T-helper 1 cell (primary cell): ENCODE data around the gene PSKH1.

Source experiments
- DNase-seq, 5 donors: peaks; one replicate each; pipeline ENCODE4 v3.0.0-alpha.2; 2012 to 2020

The PSKH1 gene

GRCh38 chr16:67942200-67942509, 49.1 kb downstream of the PSKH1 start:
- DNase-seq = peak in 1 of 5 donors; percentile 38

- no peak for DNase-seq
Observed at GRCh38 chr16:67942510-67943255, 49.6 kb downstream of the PSKH1 start.

GRCh38 chr16:67943256-67943618, 50.2 kb downstream of the PSKH1 start:
- DNase-seq = no peak

- DNase-seq = no peak
Observed at GRCh38 chr16:67943619-67944504, 50.8 kb downstream of the PSKH1 start, which contains the start of gene LCAT. Gene LCAT, minus strand, starts transcription at chr16:67944120. Its CDS starts 19 bp downstream, at chr16:67944101.

- DNase-seq = no peak
Observed at GRCh38 chr16:67944690-67945391, 51.8 kb downstream of the PSKH1 start.

- DNase-seq = no peak
Observed at GRCh38 chr16:67945392-67945933, 52.4 kb downstream of the PSKH1 start.

- DNase-seq = no peak
Observed at GRCh38 chr16:67946128-67946569, 53.1 kb downstream of the PSKH1 start.

GRCh38 chr16:67946966-67947558, 54.0 kb downstream of the PSKH1 start:
- DNase-seq = no peak

GRCh38 chr16:67948015-67948414, 55.0 kb downstream of the PSKH1 start:
- DNase-seq = no peak

GRCh38 chr16:67949645-67950044, 56.6 kb downstream of the PSKH1 start:
- DNase-seq = no peak

- DNase-seq = no peak
Observed at GRCh38 chr16:67950335-67950843, 57.3 kb downstream of the PSKH1 start.

- DNase-seq = no peak
Observed at GRCh38 chr16:67951485-67951884, 58.4 kb downstream of the PSKH1 start.

- no peak for DNase-seq
Observed at GRCh38 chr16:67953641-67954375, 60.8 kb downstream of the PSKH1 start.

- DNase-seq = no peak
Observed at GRCh38 chr16:67954421-67955196, 61.6 kb downstream of the PSKH1 start.

- DNase-seq = no peak
Observed at GRCh38 chr16:67957622-67958021, 64.6 kb downstream of the PSKH1 start.

GRCh38 chr16:67959536-67960329, 66.7 kb downstream of the PSKH1 start:
- DNase-seq = no peak

- no peak for DNase-seq
Observed at GRCh38 chr16:67961551-67961957, 68.5 kb downstream of the PSKH1 start.

GRCh38 chr16:67962135-67962534, 69.1 kb downstream of the PSKH1 start:
- no peak for DNase-seq

GRCh38 chr16:67963292-67963661, 70.2 kb downstream of the PSKH1 start:
- no peak for DNase-seq
